A673 (cell line): Measurements from ENCODE around the gene MAP2K6.

Source experiments
- CTCF ChIP-seq: fragments of 300-800, 200-600 bp; sonication (generic); conservative IDR thresholded peaks from 2 replicates; pipeline ENCODE4 v1.5.1; 2017; ENCODE audit warnings: low read depth, mild to moderate bottlenecking, antibody characterized with exemption, low read length, moderate library complexity, mixed read lengths
- EZH2 ChIP-seq: fragments of 200-600 bp; sonication (generic); IDR thresholded peaks from 2 replicates; pipeline ENCODE4 v1.6.1; 2017; ENCODE audit warnings: borderline replicate concordance, low read depth, mild to moderate bottlenecking, mixed read lengths, antibody characterized with exemption, low read length; ENCODE audit not compliant: poor library complexity, severe bottlenecking

DNA sequence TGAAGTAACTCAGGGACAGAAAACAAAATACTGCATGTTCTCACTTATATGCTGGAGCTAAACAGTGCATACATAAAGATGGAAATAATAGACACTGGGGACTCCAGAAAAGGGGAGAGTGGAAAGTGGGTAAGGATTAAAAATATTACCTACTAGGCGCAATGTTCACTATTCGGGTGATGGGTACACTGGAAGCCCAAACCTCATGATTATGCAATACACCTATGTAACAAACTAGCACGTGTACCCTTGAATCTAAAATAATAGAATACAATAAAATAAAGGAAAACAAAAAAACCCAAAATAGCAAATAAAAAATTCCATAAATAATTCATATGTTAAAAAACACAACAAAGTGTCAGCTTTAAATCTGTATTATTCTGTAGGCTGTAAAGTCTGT lies 56.9 kb downstream of the MAP2K6 start:
- TF ChIP-seq CTCF (no peak), EZH2 (no peak)
